HEK293 (cell line): ENCODE results near the gene TPST2.

ENCODE experiments used
- CTCF ChIA-PET: fragments of 350-600 bp; formaldehyde crosslinking; extraction: SDS; loops from one replicate; lab custom pipeline; 2021; ENCODE audit warnings: antibody characterized with exemption; lab: Yijun Ruan, JAX
- POLR2A ChIA-PET: fragments of 300-600 bp; formaldehyde crosslinking; extraction: SDS; loops from one replicate; lab custom pipeline; 2020; ENCODE audit warnings: antibody characterized with exemption, inconsistent platforms; lab: Yijun Ruan, JAX
- H3K27ac ChIP-seq: fragments of 200-500 bp; sonication (Bioruptor generic); 2 replicates; pipeline ENCODE4 v1.5.1; 2014; ENCODE audit warnings: low read depth, low read length, control low read depth, inconsistent platforms; ENCODE audit errors: extremely low read depth
- H3K36me3 ChIP-seq, 2 experiments: fragments of 200-500 bp in 1 of 2; sonication (Bioruptor generic) in 1 of 2; 1 replicate in 1 of 2; 2 replicates in 1 of 2; pipeline ENCODE4 v1.5.1; 2014 to 2017; ENCODE audit warnings: inconsistent platforms in 2 of 2, low read length in 2 of 2; ENCODE audit not compliant: control insufficient read depth in 2 of 2, insufficient read depth in 1 of 2
- H3K4me1 ChIP-seq: fragments of 200-500 bp; sonication (Bioruptor generic); 2 replicates; pipeline ENCODE4 v1.5.1; 2014; ENCODE audit warnings: mild to moderate bottlenecking, low read length, inconsistent platforms; ENCODE audit not compliant: control insufficient read depth, insufficient read depth
- H3K4me3 ChIP-seq: 2 replicates; pipeline ENCODE4 v1.5.1; 2011; ENCODE audit warnings: low read depth, mild to moderate bottlenecking, control low read depth, low read length, moderate library complexity
- H3K9me3 ChIP-seq: fragments of 200-500 bp; sonication (Bioruptor generic); 2 replicates; pipeline ENCODE4 v1.5.1; 2014; ENCODE audit warnings: low read depth, low read length, inconsistent platforms; ENCODE audit not compliant: control insufficient read depth, insufficient read depth
- ELK4 ChIP-seq: IDR thresholded peaks from 2 replicates; pipeline ENCODE4 v1.6.1; 2011; ENCODE audit warnings: mild to moderate bottlenecking, low read depth, low read length, borderline replicate concordance
- FEZF1 ChIP-seq: fragments of 450-650 bp; formaldehyde crosslinking; IDR thresholded peaks from 2 replicates; pipeline ENCODE4 v1.5.1; 2016; ENCODE audit warnings: missing biosample characterization, missing genetic modification characterization
- GFI1B ChIP-seq: fragments of 450-650 bp; formaldehyde crosslinking; IDR thresholded peaks from 2 replicates; pipeline ENCODE4 v1.5.1; 2016; ENCODE audit warnings: missing biosample characterization, missing genetic modification characterization
- GLI4 ChIP-seq: fragments of 450-650 bp; formaldehyde crosslinking; IDR thresholded peaks from 2 replicates; pipeline ENCODE4 v1.5.1; 2016; ENCODE audit warnings: missing biosample characterization, missing genetic modification characterization
- GLIS1 ChIP-seq: fragments of 450-650 bp; formaldehyde crosslinking; IDR thresholded peaks from 2 replicates; pipeline ENCODE4 v1.5.1; 2016; ENCODE audit warnings: missing biosample characterization, missing genetic modification characterization
- GLIS2 ChIP-seq: fragments of 450-650 bp; formaldehyde crosslinking; IDR thresholded peaks from 2 replicates; pipeline ENCODE4 v1.5.1; 2016; ENCODE audit warnings: missing biosample characterization, missing genetic modification characterization
- IKZF3 ChIP-seq: fragments of 450-650 bp; IDR thresholded peaks from 2 replicates; pipeline ENCODE4 v1.5.0; 2018; ENCODE audit warnings: missing biosample characterization, mild to moderate bottlenecking, missing genetic modification characterization, moderate library complexity
- KLF1 ChIP-seq: fragments of 450-650 bp; formaldehyde crosslinking; IDR thresholded peaks from 2 replicates; pipeline ENCODE4 v1.5.1; 2016; ENCODE audit warnings: missing biosample characterization, missing genetic modification characterization
- KLF8 ChIP-seq: fragments of 450-650 bp; formaldehyde crosslinking; IDR thresholded peaks from 2 replicates; pipeline ENCODE4 v1.5.1; 2016; ENCODE audit warnings: missing biosample characterization, missing genetic modification characterization
- SCRT2 ChIP-seq: fragments of 450-650 bp; formaldehyde crosslinking; IDR thresholded peaks from 2 replicates; pipeline ENCODE4 v1.5.1; 2016; ENCODE audit warnings: missing biosample characterization, missing genetic modification characterization
- YY1 ChIP-seq: fragments of 450-650 bp; formaldehyde crosslinking; IDR thresholded peaks from 2 replicates; pipeline ENCODE4 v1.5.1; 2018; ENCODE audit warnings: missing biosample characterization, missing genetic modification characterization
- ZBTB1 ChIP-seq: fragments of 450-650 bp; formaldehyde crosslinking; IDR thresholded peaks from 2 replicates; pipeline ENCODE4 v1.5.1; 2016; ENCODE audit warnings: missing biosample characterization, missing genetic modification characterization
- ZNF133 ChIP-seq: fragments of 450-650 bp; formaldehyde crosslinking; IDR thresholded peaks from 2 replicates; pipeline ENCODE4 v1.5.1; 2016; ENCODE audit warnings: missing biosample characterization, missing genetic modification characterization
- ZNF169 ChIP-seq: fragments of 450-650 bp; formaldehyde crosslinking; IDR thresholded peaks from 2 replicates; pipeline ENCODE4 v1.5.1; 2016; ENCODE audit warnings: missing biosample characterization, missing genetic modification characterization
- ZNF2 ChIP-seq: fragments of 450-650 bp; formaldehyde crosslinking; IDR thresholded peaks from 2 replicates; pipeline ENCODE4 v1.5.1; 2016; ENCODE audit warnings: missing biosample characterization, missing genetic modification characterization
- ZNF274 ChIP-seq, 2 experiments: fragments of 200-500 bp in 1 of 2; fragments of 450-650 bp in 1 of 2; sonication (Bioruptor generic) in 1 of 2; formaldehyde crosslinking in 1 of 2; IDR thresholded peaks; 2 replicates each; pipeline versions ENCODE4 v1.5.1 to v1.6.1; 2014 to 2016; ENCODE audit warnings: borderline replicate concordance in 1 of 2, inconsistent platforms in 1 of 2, low read length in 1 of 2, missing biosample characterization in 1 of 2, missing genetic modification characterization in 1 of 2
- ZNF292 ChIP-seq: fragments of 450-650 bp; formaldehyde crosslinking; IDR thresholded peaks from 2 replicates; pipeline ENCODE4 v1.5.1; 2016; ENCODE audit warnings: low read depth, missing biosample characterization, missing genetic modification characterization, borderline replicate concordance
- ZNF354C ChIP-seq: fragments of 450-650 bp; formaldehyde crosslinking; IDR thresholded peaks from 2 replicates; pipeline ENCODE4 v1.5.1; 2016; ENCODE audit warnings: missing biosample characterization, missing genetic modification characterization, low read depth, borderline replicate concordance
- ZNF423 ChIP-seq: fragments of 450-650 bp; formaldehyde crosslinking; IDR thresholded peaks from 2 replicates; pipeline ENCODE4 v1.5.1; 2016; ENCODE audit warnings: missing biosample characterization, missing genetic modification characterization
- ZNF433 ChIP-seq: fragments of 450-650 bp; formaldehyde crosslinking; IDR thresholded peaks from 2 replicates; pipeline ENCODE4 v1.5.1; 2016; ENCODE audit warnings: missing biosample characterization, missing genetic modification characterization, low read depth
- ZNF473 ChIP-seq: fragments of 450-650 bp; formaldehyde crosslinking; IDR thresholded peaks from 2 replicates; pipeline ENCODE4 v1.5.1; 2017; ENCODE audit warnings: missing biosample characterization, missing genetic modification characterization
- ZNF501 ChIP-seq: fragments of 450-650 bp; formaldehyde crosslinking; IDR thresholded peaks from 2 replicates; pipeline ENCODE4 v1.5.1; 2016; ENCODE audit warnings: missing biosample characterization, missing genetic modification characterization
- ZNF544 ChIP-seq: fragments of 450-650 bp; formaldehyde crosslinking; IDR thresholded peaks from 2 replicates; pipeline ENCODE4 v1.5.0; 2017; ENCODE audit warnings: missing biosample characterization, missing genetic modification characterization
- ZNF548 ChIP-seq: fragments of 450-650 bp; formaldehyde crosslinking; IDR thresholded peaks from 2 replicates; pipeline ENCODE4 v1.5.1; 2016; ENCODE audit warnings: missing biosample characterization, missing genetic modification characterization
- ZNF558 ChIP-seq: fragments of 450-650 bp; formaldehyde crosslinking; IDR thresholded peaks from 2 replicates; pipeline ENCODE4 v1.5.1; 2016; ENCODE audit warnings: missing biosample characterization, missing genetic modification characterization
- ZNF626 ChIP-seq: fragments of 450-650 bp; sonication (Bioruptor Pico); formaldehyde crosslinking; IDR thresholded peaks from 2 replicates; pipeline ENCODE4 v1.5.1; 2018; ENCODE audit warnings: missing biosample characterization, missing genetic modification characterization, inconsistent platforms
- ZNF639 ChIP-seq: fragments of 450-650 bp; formaldehyde crosslinking; IDR thresholded peaks from 2 replicates; pipeline ENCODE4 v1.5.1; 2016; ENCODE audit warnings: missing biosample characterization, missing genetic modification characterization
- ZNF701 ChIP-seq: fragments of 450-650 bp; formaldehyde crosslinking; IDR thresholded peaks from 2 replicates; pipeline ENCODE4 v1.5.1; 2016; ENCODE audit warnings: missing biosample characterization, missing genetic modification characterization
- ZNF792 ChIP-seq: fragments of 450-650 bp; formaldehyde crosslinking; IDR thresholded peaks from 2 replicates; pipeline ENCODE4 v1.5.1; 2016; ENCODE audit warnings: missing biosample characterization, missing genetic modification characterization
- ZSCAN18 ChIP-seq: fragments of 450-650 bp; formaldehyde crosslinking; IDR thresholded peaks from 2 replicates; pipeline ENCODE4 v1.5.1; 2016; ENCODE audit warnings: missing biosample characterization, missing genetic modification characterization
- ZSCAN30 ChIP-seq: fragments of 450-650 bp; IDR thresholded peaks from 2 replicates; pipeline ENCODE4 v1.5.1; 2018; ENCODE audit warnings: missing biosample characterization, mild to moderate bottlenecking, missing genetic modification characterization, moderate library complexity
- TF ChIP-seq, protein P1 (sequence below): fragments of 450-650 bp; formaldehyde crosslinking; IDR thresholded peaks from 2 replicates; pipeline ENCODE4 v1.5.1; 2016; ENCODE audit warnings: missing biosample characterization, missing genetic modification characterization

TPST2 gene

GRCh38 chr22:26512149-26512793 is 77.7 kb downstream of the TPST2 start, which contains the start of gene TFIP11:
Gene TFIP11 (minus strand): TSS chr22:26512473. CDS start chr22:26510272, 2,201 bp downstream.
- Histone ChIP-seq H3K4me1 (no peaks in the 10 kb centered on the region), H3K36me3 (peaks cover 35 to 36% of the 10 kb centered on the region in 2 experiments), H3K9me3 (no peaks in the 10 kb centered on the region), H3K4me3 (peak within 1 kb of the TSS; percentile 80), H3K27ac (peak within 1 kb of the TSS; percentile 56; the same call in 1 of the 2 replicates)
- POLR2A ChIA-PET, result interaction anchor here (0.6 to 1.8 kb wide), 7 partner anchors 9 to 153 kb away, joined by 3 to 13 read pairs (median 4); partner anchors contain the start of genes HPS4 and SRRD
- CTCF ChIA-PET, result interaction anchor here (1.0 to 2.1 kb wide), 4 partner anchors 9 to 153 kb away, joined by 4 to 8 read pairs (median 5); no protein-coding TSS in a partner anchor
- TF ChIP-seq ZNF433, result no peak
- TF ChIP-seq GLIS1 (tag by site-specific recombination), result no peak
- no peak for TF ChIP-seq ZNF274 (IDR thresholded peaks at IDR 0.05; ENCODE audit: low read length)
- TF ChIP-seq ZNF274 (tag by site-specific recombination; IDR thresholded peaks at IDR 0.05; ENCODE audit: borderline replicate concordance), result no peak
- TF ChIP-seq GFI1B (tag by site-specific recombination), result no peak
- 0 out of 2 replicates have a peak, but pooled peaks have one; percentile 53 for TF ChIP-seq FEZF1
- TF ChIP-seq ZNF292 (tag by site-specific recombination), result no peak
- TF ChIP-seq KLF1 (tag by site-specific recombination), result no peak
- peak; percentile 66; the same call in 1 of the 2 replicates for TF ChIP-seq KLF8 (tag by site-specific recombination)
- TF ChIP-seq ZNF354C, result no peak
- TF ChIP-seq ZNF639 (tag by site-specific recombination), result 0 out of 2 replicates have a peak, but pooled peaks have one; percentile 56
- TF ChIP-seq GLIS2 (tag by site-specific recombination), result no peak
- TF ChIP-seq, protein P1, sequence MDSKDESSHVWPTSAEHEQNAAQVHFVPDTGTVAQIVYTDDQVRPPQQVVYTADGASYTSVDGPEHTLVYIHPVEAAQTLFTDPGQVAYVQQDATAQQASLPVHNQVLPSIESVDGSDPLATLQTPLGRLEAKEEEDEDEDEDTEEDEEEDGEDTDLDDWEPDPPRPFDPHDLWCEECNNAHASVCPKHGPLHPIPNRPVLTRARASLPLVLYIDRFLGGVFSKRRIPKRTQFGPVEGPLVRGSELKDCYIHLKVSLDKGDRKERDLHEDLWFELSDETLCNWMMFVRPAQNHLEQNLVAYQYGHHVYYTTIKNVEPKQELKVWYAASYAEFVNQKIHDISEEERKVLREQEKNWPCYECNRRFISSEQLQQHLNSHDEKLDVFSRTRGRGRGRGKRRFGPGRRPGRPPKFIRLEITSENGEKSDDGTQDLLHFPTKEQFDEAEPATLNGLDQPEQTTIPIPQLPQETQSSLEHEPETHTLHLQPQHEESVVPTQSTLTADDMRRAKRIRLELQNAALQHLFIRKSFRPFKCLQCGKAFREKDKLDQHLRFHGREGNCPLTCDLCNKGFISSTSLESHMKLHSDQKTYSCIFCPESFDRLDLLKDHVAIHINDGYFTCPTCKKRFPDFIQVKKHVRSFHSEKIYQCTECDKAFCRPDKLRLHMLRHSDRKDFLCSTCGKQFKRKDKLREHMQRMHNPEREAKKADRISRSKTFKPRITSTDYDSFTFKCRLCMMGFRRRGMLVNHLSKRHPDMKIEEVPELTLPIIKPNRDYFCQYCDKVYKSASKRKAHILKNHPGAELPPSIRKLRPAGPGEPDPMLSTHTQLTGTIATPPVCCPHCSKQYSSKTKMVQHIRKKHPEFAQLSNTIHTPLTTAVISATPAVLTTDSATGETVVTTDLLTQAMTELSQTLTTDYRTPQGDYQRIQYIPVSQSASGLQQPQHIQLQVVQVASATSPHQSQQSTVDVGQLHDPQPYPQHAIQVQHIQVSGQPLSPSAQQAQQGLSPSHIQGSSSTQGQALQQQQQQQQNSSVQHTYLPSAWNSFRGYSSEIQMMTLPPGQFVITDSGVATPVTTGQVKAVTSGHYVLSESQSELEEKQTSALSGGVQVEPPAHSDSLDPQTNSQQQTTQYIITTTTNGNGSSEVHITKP (tag by site-specific recombination), result 0 out of 2 replicates have a peak, but pooled peaks have one; percentile 19
- TF ChIP-seq SCRT2 (tag by site-specific recombination), result no peak
- TF ChIP-seq ZNF473 (tag by site-specific recombination), result no peak
- TF ChIP-seq ZNF169 (tag by site-specific recombination), result no peak
- TF ChIP-seq ZNF558, result no peak
- TF ChIP-seq ZNF626, result no peak
- no peak for TF ChIP-seq ELK4
- 0 out of 2 replicates have a peak, but pooled peaks have one; percentile 59 for TF ChIP-seq YY1 (tag by site-specific recombination)
- TF ChIP-seq ZSCAN18, result no peak
- TF ChIP-seq ZBTB1 (tag by site-specific recombination), result no peak
- TF ChIP-seq ZNF548 (tag by site-specific recombination), result no peak
- TF ChIP-seq IKZF3 (tag by site-specific recombination), result no peak
- TF ChIP-seq ZNF501 (tag by site-specific recombination), result peak; percentile 69; the same call in 1 of the 2 replicates
- no peak for TF ChIP-seq GLI4
- no peak for TF ChIP-seq ZNF544 (tag by site-specific recombination)
- TF ChIP-seq ZNF701, result no peak
- no peak for TF ChIP-seq ZSCAN30
- no peak for TF ChIP-seq ZNF133 (tag by site-specific recombination)
- TF ChIP-seq ZNF792 (tag by site-specific recombination), result no peak
- TF ChIP-seq ZNF2, result peak; percentile 35; the same call in 1 of the 2 replicates
- no peak for TF ChIP-seq ZNF423 (tag by site-specific recombination)
